Placental epithelial cell (primary cell): ENCODE data around the gene ZNF697. TPM values are rescaled to one million over a fixed set of nuclear protein-coding genes. Genes with fewer than 3 reads are reported as not detected.

ENCODE experiments used
- total RNA-seq: library from RNA; depleted of rRNA; stranded (reverse); fragments of >200 nt; gene quantifications from 2 replicates; pipeline ENCODE4 v1.2.3, GENCODE V29; 2012

ZNF697 gene
- total RNA-seq: 5.9 and 8.2 TPM in 2 replicates

GRCh38 chr1:119647734-119648619 lies at the start of gene ZNF697:
TSS of gene ZNF697 (minus strand) at chr1:119648266. CDS start at chr1:119626100, 22,166 bp downstream.

Other genes starting within 250 kb of the ZNF697 start
- 0.39 TPM in 1 of 2 replicates, not detected in the other for gene HSD3B2, start 233.1 kb downstream of the ZNF697 start, total RNA-seq
- 0.87 TPM in 1 of 2 replicates, not detected in the other for gene HSD3B1, start 141.1 kb downstream of the ZNF697 start, total RNA-seq
- gene PHGDH, start 63.7 kb upstream of the ZNF697 start, total RNA-seq: 86.0 and 168 TPM in 2 replicates
- not detected in 2 replicates for gene HMGCS2, start 120.6 kb upstream of the ZNF697 start, total RNA-seq
- not detected in 2 replicates for gene REG4, start 163.2 kb upstream of the ZNF697 start, total RNA-seq
- gene ADAM30, start 248.2 kb upstream of the ZNF697 start, total RNA-seq: not detected in 2 replicates